ENCODE results near the gene RAB35. TPM values are rescaled to one million over a fixed set of nuclear protein-coding genes. Genes with fewer than 3 reads are reported as not detected.

Gene RAB35
- polyA plus RNA-seq (2011; rRNA removed) (42.0 and 67.6 TPM in 2 replicates), polyA plus RNA-seq (2017; fragmentation: RNase III; extraction: RNeasy Plus Mini Kit Qiagen cat#74134 plus additional on column Dnase treatment) (44.0 to 49.5 TPM (median 47.8 TPM) in 3 replicates), polyA minus RNA-seq (2011; rRNA and poly(A)+ RNA removed) (66.2 and 96.5 TPM in 2 replicates)
- polyA plus RNA-seq (2012; cell fraction: cytosol; rRNA removed) = 56.7 and 71.7 TPM in 2 replicates
- polyA plus RNA-seq (2012; cell fraction: nucleus; rRNA removed) = 77.2 and 90.4 TPM in 2 replicates

GRCh38 chr12:120116441-120116791 lies at the start of gene RAB35:
TSS of gene RAB35 (minus strand) at chr12:120116753. CDS start at chr12:120116650, 103 bp downstream.
- peak within 1 kb of the TSS; percentile 96 for H3K4me3 ChIP-seq
- DNase-seq (ENCODE audit: low read depth in 1 of 2, low spot score in 1 of 2) = peak in 1 of 2 experiments; percentile 96
- H3K4me2 ChIP-seq = peak within 1 kb of the TSS; percentile 94
- no peak; a peak in 1 of 6 replicates for ATAC-seq
- CTCF ChIA-PET = interaction anchor here (0.6 to 1.4 kb wide), 3 partner anchors 10 to 56 kb away, joined by 3 to 4 read pairs (median 3); no protein-coding TSS in a partner anchor
- POLR2A ChIA-PET = interaction anchor here (0.9 to 5.2 kb wide), 5 partner anchors 9 to 176 kb away, joined by 3 to 60 read pairs (median 9); partner anchors contain the start of genes RNU4-1, RNU4-2 and RPLP0
- H3K9me3 ChIP-seq = no peaks in the 10 kb centered on the region
- FAIRE-seq = no peak
- H3K27ac ChIP-seq = peak within 1 kb of the TSS; percentile 95 to 97
- TF ChIP-seq ELK1 (IDR thresholded peaks at IDR 0.05; ENCODE audit: low read depth, low read length) (no peak), POLR2A (IDR thresholded peaks at IDR 0.05; ENCODE audit: low read length) (no peak), RFX5 (IDR thresholded peaks at IDR 0.05) (no peak), USF2 (IDR thresholded peaks at IDR 0.05) (no peak), PHF8 (IDR thresholded peaks at IDR 0.05; ENCODE audit: borderline replicate concordance, low read depth) (no peak; the same call in 1 of the 2 replicates), MAFK (IDR thresholded peaks at IDR 0.05; ENCODE audit: partially characterized antibody) (no peak), CHD2 (IDR thresholded peaks at IDR 0.05; ENCODE audit: low read length, partially characterized antibody) (no peak), MYC (IDR thresholded peaks at IDR 0.05; ENCODE audit: borderline replicate concordance, low read length) (no peak), EHF (CRISPR knock-in tag; IDR thresholded peaks at IDR 0.05) (no peak), HEYL (CRISPR knock-in tag; IDR thresholded peaks at IDR 0.05) (no peak), ZNF302 (CRISPR knock-in tag; IDR thresholded peaks at IDR 0.05) (no peak), EP300 (IDR thresholded peaks at IDR 0.05) (no peak), HDAC2 (IDR thresholded peaks at IDR 0.05) (no peak), FOXS1 (CRISPR knock-in tag; IDR thresholded peaks at IDR 0.05) (no peak)
- TF ChIP-seq, protein P1, sequence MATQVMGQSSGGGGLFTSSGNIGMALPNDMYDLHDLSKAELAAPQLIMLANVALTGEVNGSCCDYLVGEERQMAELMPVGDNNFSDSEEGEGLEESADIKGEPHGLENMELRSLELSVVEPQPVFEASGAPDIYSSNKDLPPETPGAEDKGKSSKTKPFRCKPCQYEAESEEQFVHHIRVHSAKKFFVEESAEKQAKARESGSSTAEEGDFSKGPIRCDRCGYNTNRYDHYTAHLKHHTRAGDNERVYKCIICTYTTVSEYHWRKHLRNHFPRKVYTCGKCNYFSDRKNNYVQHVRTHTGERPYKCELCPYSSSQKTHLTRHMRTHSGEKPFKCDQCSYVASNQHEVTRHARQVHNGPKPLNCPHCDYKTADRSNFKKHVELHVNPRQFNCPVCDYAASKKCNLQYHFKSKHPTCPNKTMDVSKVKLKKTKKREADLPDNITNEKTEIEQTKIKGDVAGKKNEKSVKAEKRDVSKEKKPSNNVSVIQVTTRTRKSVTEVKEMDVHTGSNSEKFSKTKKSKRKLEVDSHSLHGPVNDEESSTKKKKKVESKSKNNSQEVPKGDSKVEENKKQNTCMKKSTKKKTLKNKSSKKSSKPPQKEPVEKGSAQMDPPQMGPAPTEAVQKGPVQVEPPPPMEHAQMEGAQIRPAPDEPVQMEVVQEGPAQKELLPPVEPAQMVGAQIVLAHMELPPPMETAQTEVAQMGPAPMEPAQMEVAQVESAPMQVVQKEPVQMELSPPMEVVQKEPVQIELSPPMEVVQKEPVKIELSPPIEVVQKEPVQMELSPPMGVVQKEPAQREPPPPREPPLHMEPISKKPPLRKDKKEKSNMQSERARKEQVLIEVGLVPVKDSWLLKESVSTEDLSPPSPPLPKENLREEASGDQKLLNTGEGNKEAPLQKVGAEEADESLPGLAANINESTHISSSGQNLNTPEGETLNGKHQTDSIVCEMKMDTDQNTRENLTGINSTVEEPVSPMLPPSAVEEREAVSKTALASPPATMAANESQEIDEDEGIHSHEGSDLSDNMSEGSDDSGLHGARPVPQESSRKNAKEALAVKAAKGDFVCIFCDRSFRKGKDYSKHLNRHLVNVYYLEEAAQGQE (IDR thresholded peaks at IDR 0.05) = no peak
- no CpG with 5 or more reads among the region's 50 CpGs for WGBS (ENCODE audit: missing lambda C conversion rate)
- H3K4me1 ChIP-seq = peaks cover 33% of the 10 kb centered on the region

DNA sequence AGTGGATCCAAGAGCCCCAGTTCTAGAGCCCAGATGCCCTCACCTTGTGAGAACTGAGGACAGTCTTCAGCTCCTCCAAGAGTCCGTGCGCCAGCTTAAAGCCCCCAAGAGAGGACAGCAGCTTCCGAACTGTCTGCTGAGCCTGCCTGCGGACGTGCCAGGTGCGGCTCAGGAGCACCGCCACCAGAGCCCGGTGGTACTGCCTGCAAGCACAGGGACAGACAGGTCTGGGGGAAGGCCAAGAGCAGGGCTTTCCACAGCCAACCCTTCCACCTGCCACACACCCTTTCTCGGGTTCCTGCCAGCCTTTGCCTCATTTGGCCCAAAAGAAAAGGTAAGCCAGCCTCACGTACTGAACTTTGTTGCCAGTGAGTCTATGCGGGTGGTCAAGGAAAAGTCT lies 47.7 kb upstream of the RAB35 start:
- H3K9me3 ChIP-seq = no peaks in the 10 kb centered on the region
- TF ChIP-seq TFCP2L1 (CRISPR knock-in tag; IDR thresholded peaks at IDR 0.05) (no peak), RFX5 (IDR thresholded peaks at IDR 0.05) (no peak)
- TF ChIP-seq, protein P2, sequence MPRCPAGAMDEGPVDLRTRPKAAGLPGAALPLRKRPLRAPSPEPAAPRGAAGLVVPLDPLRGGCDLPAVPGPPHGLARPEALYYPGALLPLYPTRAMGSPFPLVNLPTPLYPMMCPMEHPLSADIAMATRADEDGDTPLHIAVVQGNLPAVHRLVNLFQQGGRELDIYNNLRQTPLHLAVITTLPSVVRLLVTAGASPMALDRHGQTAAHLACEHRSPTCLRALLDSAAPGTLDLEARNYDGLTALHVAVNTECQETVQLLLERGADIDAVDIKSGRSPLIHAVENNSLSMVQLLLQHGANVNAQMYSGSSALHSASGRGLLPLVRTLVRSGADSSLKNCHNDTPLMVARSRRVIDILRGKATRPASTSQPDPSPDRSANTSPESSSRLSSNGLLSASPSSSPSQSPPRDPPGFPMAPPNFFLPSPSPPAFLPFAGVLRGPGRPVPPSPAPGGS (IDR thresholded peaks at IDR 0.05) = no peak
- H3K4me2 ChIP-seq = no peak overlapping the region
- FAIRE-seq (no peak), DNase-seq (ENCODE audit: low read depth in 1 of 2, low spot score in 1 of 2) (no peak), ATAC-seq (peak; percentile 11 to 32; a peak in 1 of 6 replicates)
- H3K4me3 ChIP-seq = no peak overlapping the region
- no peaks in the 10 kb centered on the region for H3K4me1 ChIP-seq
- no peak overlapping the region for H3K27ac ChIP-seq
- POLR2A ChIA-PET = no interaction called here
- CTCF ChIA-PET = interaction anchor here (0.6 to 1.0 kb wide), 2 partner anchors 14 to 265 kb away, joined by 3 read pairs; no protein-coding TSS in a partner anchor
- WGBS (ENCODE audit: missing lambda C conversion rate) = 91% methylated on average over 11 of the region's 11 CpGs

Measured in A549 (cell line).